Right lobe of liver (tissue), 4 donors: ENCODE measurements around the gene ABCA12.
"Not testable (repeated sequence)": the region's sequence is repeated elsewhere in the genome, so short reads cannot be mapped to it uniquely, and the experiment has no call there.

Experiments used
- CTCF ChIP-seq, 4 donors: fragments of 200-600 bp in 3 of 4; fragments of 450-650 bp in 1 of 4; IDR thresholded peaks; one replicate each; pipeline versions ENCODE4 v1.5.1 to v1.8.0; 2016 to 2022; ENCODE audit warnings: antibody characterized with exemption in 4 of 4, mild to moderate bottlenecking in 2 of 4
- POLR2A ChIP-seq: fragments of 450-650 bp; IDR thresholded peaks from one replicate; pipeline ENCODE4 v1.6.1; 2017; ENCODE audit warnings: antibody characterized with exemption, mild to moderate bottlenecking
- donor health status: DM: no; HTN: no; CAD: no.
- donor health status: DM: no; HTN: no; CAD: no.
- donor health status: DM: no; HTN: yes; CAD: no.

GRCh38 chr2:215163319-215163718 lies 24.9 kb upstream of the ABCA12 start:
- TF ChIP-seq POLR2A; CTCF (IDR thresholded peaks at IDR 0.05): not testable (repeated sequence)
